GM12878 (cell line): ENCODE results near the gene PTPN12. TPM values are rescaled to one million over a fixed set of nuclear protein-coding genes. Genes with fewer than 3 reads are reported as not detected.

Experiments used
- ATAC-seq: fragments of 200-7000 bp; cut with Tn5 transposase; 3 replicates; pipeline ENCODE4 v1.9.1; 2020; ENCODE audit warnings: mild to moderate bottlenecking, moderate library complexity
- BruUV-seq: library from RNA; stranded (reverse); fragments of 400-500 nt; replicated peaks from 2 replicates; lab custom pipeline; 2021; lab: Mats Ljungman, UMichigan
- CTCF ChIA-PET: fragments of 300-600 bp; sonication (Branson Sonifier 250); formaldehyde crosslinking; extraction: SDS; loops from one replicate; lab custom pipeline; 2021; ENCODE audit warnings: inconsistent platforms; lab: Yijun Ruan, JAX
- POLR2A ChIA-PET: fragments of 350-600 bp; formaldehyde crosslinking; extraction: SDS; loops from one replicate; lab custom pipeline; 2021; ENCODE audit warnings: inconsistent platforms; lab: Charles Lee
- RAD21 ChIA-PET: fragments of 300-600 bp; sonication (Branson Sonifier 250); formaldehyde crosslinking; loops from one replicate; lab custom pipeline; 2023; ENCODE audit warnings: antibody characterized with exemption; ENCODE audit not compliant: unreplicated experiment; lab: Charles Lee
- SMC1A ChIA-PET: fragments of 300-600 bp; sonication (Branson Sonifier 250); formaldehyde crosslinking; loops from one replicate; lab custom pipeline; 2023; ENCODE audit not compliant: unreplicated experiment, uncharacterized antibody; lab: Charles Lee
- DNase-seq: peaks from one replicate; pipeline ENCODE4 v3.0.0-alpha.2; 2011; ENCODE audit warnings: low read depth, low spot score
- FAIRE-seq: peaks from 3 replicates; lab custom pipeline; 2011; peaks lifted over from hg19 to GRCh38; lab: Jason Lieb, UNC
- H2AFZ ChIP-seq: 2 replicates; pipeline ENCODE4 v1.6.0; 2011; ENCODE audit warnings: low read depth, low read length, control low read depth; ENCODE audit not compliant: control insufficient read depth
- H3K27ac ChIP-seq: 2 replicates; pipeline ENCODE4 v1.5.1; 2011; ENCODE audit warnings: control low read depth; ENCODE audit not compliant: control insufficient read depth, insufficient read depth
- H3K27me3 ChIP-seq, 2 experiments: replicated peaks in 1 of 2; 2 replicates each; pipeline versions ENCODE4 v1.6.0 to v1.6.1; 2011; ENCODE audit warnings: low read length in 1 of 2; ENCODE audit not compliant: control insufficient read depth in 2 of 2, insufficient read depth in 2 of 2
- H3K36me3 ChIP-seq, 2 experiments: 2 replicates each; pipeline ENCODE4 v1.5.1; 2011; ENCODE audit warnings: low read length in 1 of 2; ENCODE audit not compliant: control insufficient read depth in 2 of 2, insufficient read depth in 2 of 2
- H3K4me1 ChIP-seq: 2 replicates; pipeline ENCODE4 v1.6.1; 2011; ENCODE audit warnings: mild to moderate bottlenecking, low read length, moderate library complexity, mixed read lengths; ENCODE audit not compliant: control insufficient read depth, insufficient read depth
- H3K4me2 ChIP-seq: 2 replicates; pipeline ENCODE4 v1.6.0; 2011; ENCODE audit warnings: control low read depth; ENCODE audit not compliant: control insufficient read depth, insufficient read depth
- H3K4me3 ChIP-seq: fragments of 200-600 bp; sonication (generic); 2 replicates; pipeline ENCODE4 v1.5.1; 2016
- H3K79me2 ChIP-seq: 2 replicates; pipeline ENCODE4 v1.6.0; 2011; ENCODE audit warnings: low read length; ENCODE audit not compliant: control insufficient read depth, insufficient read depth
- H3K9ac ChIP-seq: 2 replicates; pipeline ENCODE4 v1.8.0; 2011; ENCODE audit warnings: low read length, control low read depth, mixed read lengths; ENCODE audit not compliant: control insufficient read depth, insufficient read depth
- H3K9me3 ChIP-seq: replicated peaks from 3 replicates; pipeline ENCODE4 v1.5.1; 2011; ENCODE audit warnings: mild to moderate bottlenecking, low read length; ENCODE audit not compliant: control insufficient read depth, insufficient read depth
- H4K20me1 ChIP-seq: 2 replicates; pipeline ENCODE4 v1.6.0; 2011; ENCODE audit not compliant: control insufficient read depth, insufficient read depth
- ASH2L ChIP-seq: fragments of 300-600, 200-600 bp; sonication (generic); IDR thresholded peaks from 2 replicates; pipeline ENCODE4 v1.6.1; 2017; ENCODE audit warnings: low read depth, mild to moderate bottlenecking, borderline replicate concordance
- BMI1 ChIP-seq: fragments of 450-650 bp; IDR thresholded peaks from 2 replicates; pipeline ENCODE4 v1.6.1; 2016; ENCODE audit warnings: mild to moderate bottlenecking, moderate library complexity, borderline replicate concordance
- NR2C1 ChIP-seq: fragments of 450-650 bp; IDR thresholded peaks from 2 replicates; pipeline ENCODE4 v1.6.1; 2017; ENCODE audit warnings: antibody characterized with exemption, mild to moderate bottlenecking, moderate library complexity
- SIN3A ChIP-seq: IDR thresholded peaks from 2 replicates; pipeline ENCODE4 v1.6.1; 2012; ENCODE audit warnings: low read depth, low read length, improper control_type of control experiment
- SP1 ChIP-seq: IDR thresholded peaks from one replicate; pipeline ENCODE4 v1.6.1; 2011; ENCODE audit warnings: low read depth, low read length
- SUZ12 ChIP-seq: fragments of 200-600 bp; sonication (generic); IDR thresholded peaks from one replicate; pipeline ENCODE4 v1.6.1; 2018; ENCODE audit warnings: antibody characterized with exemption, mild to moderate bottlenecking; ENCODE audit not compliant: unreplicated experiment
- WGBS: methylation state at CpG from one replicate; pipeline ENCODE4 v1.1.6; 2016; ENCODE audit warnings: low lambda C conversion rate; ENCODE audit not compliant: insufficient replicate concordance, insufficient coverage; ENCODE audit errors: missing lambda C conversion rate; 5-methylcytosine and 5-hydroxymethylcytosine counted together
- in situ Hi-C: fragments of 300-500 bp; cut with MboI; formaldehyde crosslinking; loops from 9 replicates; pipeline ENCODE4 v1.14.3; 2018; ENCODE audit warnings: mixed read lengths
- intact Hi-C: fragments of 100-400 bp; cut with micrococcal nuclease; formaldehyde crosslinking; loops from one replicate; pipeline ENCODE4 v1.14.2; 2022; ENCODE audit not compliant: unreplicated experiment
- polyA plus RNA-seq, 11 experiments: library from polyadenylated mRNA; depleted of rRNA in 4 of 11; unstranded in 6 of 11; stranded (reverse) in 5 of 11; fragments of >200 nt; fragmentation: Nextera tagmentation in 4 of 11; fragmentation: Illumina TruSeq in 1 of 11; extraction: Ambion mirVana in 4 of 11; extraction: Trizol in 1 of 11; gene quantifications; 1 replicate in 1 of 11; 2 replicates in 10 of 11; pipeline versions ENCODE4 v1.2.1 to v1.2.3, GENCODE V29; 2011 to 2016; ENCODE audit warnings: inconsistent platforms in 2 of 11, missing spikeins in 2 of 11, low read depth in 1 of 11
- total RNA-seq, 4 experiments: library from RNA; depleted of rRNA in 3 of 4; stranded (reverse); fragments of >200 nt in 3 of 4; fragmentation: Illumina TruSeq in 1 of 4; extraction: Trizol in 1 of 4; gene quantifications; 2 replicates each; pipeline versions ENCODE4 v1.2.1 to v1.2.3, GENCODE V29; 2013 to 2021
- TF ChIP-seq, protein P1 (sequence below): fragments of 450-650 bp; conservative IDR thresholded peaks from 2 replicates; pipeline ENCODE4 v1.6.1; 2017; ENCODE audit warnings: mild to moderate bottlenecking, moderate library complexity
- TF ChIP-seq, protein P2 (sequence below): IDR thresholded peaks from 2 replicates; pipeline ENCODE4 v1.6.1; 2011; ENCODE audit warnings: low read depth, mild to moderate bottlenecking, low read length, moderate library complexity, borderline replicate concordance; ENCODE audit errors: extremely low read depth

The PTPN12 gene
- total and polyA plus RNA-seq, 10 of the 15 experiments (the other 5 are each of a cell fraction or from before 2014, with no cell fraction given) = 6.6 to 52.9 (median 17.4) TPM

- TF ChIP-seq, protein P1, sequence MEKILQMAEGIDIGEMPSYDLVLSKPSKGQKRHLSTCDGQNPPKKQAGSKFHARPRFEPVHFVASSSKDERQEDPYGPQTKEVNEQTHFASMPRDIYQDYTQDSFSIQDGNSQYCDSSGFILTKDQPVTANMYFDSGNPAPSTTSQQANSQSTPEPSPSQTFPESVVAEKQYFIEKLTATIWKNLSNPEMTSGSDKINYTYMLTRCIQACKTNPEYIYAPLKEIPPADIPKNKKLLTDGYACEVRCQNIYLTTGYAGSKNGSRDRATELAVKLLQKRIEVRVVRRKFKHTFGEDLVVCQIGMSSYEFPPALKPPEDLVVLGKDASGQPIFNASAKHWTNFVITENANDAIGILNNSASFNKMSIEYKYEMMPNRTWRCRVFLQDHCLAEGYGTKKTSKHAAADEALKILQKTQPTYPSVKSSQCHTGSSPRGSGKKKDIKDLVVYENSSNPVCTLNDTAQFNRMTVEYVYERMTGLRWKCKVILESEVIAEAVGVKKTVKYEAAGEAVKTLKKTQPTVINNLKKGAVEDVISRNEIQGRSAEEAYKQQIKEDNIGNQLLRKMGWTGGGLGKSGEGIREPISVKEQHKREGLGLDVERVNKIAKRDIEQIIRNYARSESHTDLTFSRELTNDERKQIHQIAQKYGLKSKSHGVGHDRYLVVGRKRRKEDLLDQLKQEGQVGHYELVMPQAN = no peak
- TF ChIP-seq NR2C1 (no peak), ASH2L (no peak), SUZ12 (no peak), SP1 (no peak), BMI1 (no peak)
- TF ChIP-seq, protein P2, sequence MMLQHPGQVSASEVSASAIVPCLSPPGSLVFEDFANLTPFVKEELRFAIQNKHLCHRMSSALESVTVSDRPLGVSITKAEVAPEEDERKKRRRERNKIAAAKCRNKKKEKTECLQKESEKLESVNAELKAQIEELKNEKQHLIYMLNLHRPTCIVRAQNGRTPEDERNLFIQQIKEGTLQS = no peak
Observed at GRCh38 chr7:77566421-77566820, 29.3 kb downstream of the PTPN12 start (continued).

DNA sequence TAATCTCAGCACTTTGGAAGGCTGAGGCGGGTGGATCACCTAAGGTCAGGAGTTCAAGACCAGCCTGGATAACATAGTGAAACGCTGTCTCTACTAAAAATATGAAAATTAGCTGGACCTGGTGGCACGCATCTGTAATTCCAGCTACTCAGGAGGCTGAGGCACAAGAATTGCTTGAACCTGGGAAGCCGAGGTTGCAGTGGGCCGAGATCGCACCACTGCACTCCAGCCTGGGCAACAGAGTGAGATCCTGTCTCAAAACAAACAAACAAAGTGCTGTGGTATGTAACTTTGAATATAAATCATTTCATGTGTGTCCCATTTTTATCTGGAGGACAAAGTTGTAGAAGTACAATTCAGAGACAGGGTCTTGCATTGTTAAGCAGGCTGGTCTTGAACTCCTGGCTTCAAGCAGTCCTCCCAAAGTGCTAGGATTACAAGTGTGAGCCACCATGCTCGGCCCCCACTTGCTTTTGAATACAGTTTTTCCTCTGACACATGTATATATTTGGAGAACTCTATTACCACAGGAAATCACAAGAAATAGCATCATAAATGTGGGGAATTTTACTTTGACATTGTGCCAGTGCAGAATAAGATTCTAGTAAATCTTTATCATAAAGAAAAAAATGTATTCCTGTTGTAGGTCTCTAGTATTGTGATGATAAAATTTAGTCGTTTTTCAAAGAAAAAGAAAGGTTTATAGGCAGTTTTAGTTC, 32.6 kb downstream of the PTPN12 start:
- H3K4me3 ChIP-seq = no peak overlapping the region
- peaks cover 11% of the 10 kb centered on the region for H3K79me2 ChIP-seq
- intact Hi-C loops (no loop called here), in situ Hi-C loops (no loop called here)
- no peaks in the 10 kb centered on the region for H3K27me3 ChIP-seq
- H4K20me1 ChIP-seq = no peaks in the 10 kb centered on the region
- 0 out of 2 replicates have a peak overlapping the region, but pooled peaks have one; percentile 23 for H3K4me2 ChIP-seq
- peak overlapping the region; percentile 24 for H3K27ac ChIP-seq
- WGBS = 86% methylated on average over 8 of the region's 8 CpGs
- ATAC-seq (no peak; the same call in 2 of the 3 replicates), DNase-seq (no peak), FAIRE-seq (peak; percentile 7)
- TF ChIP-seq SIN3A = no peak
- peaks cover 0 to 4% of the 10 kb centered on the region in 2 experiments; a peak in 3 of 4 replicates for H3K36me3 ChIP-seq
- H3K9me3 ChIP-seq = no peaks in the 10 kb centered on the region
- ChIA-PET CTCF (interaction anchor here (1.2 kb wide), 1 partner anchor 18 kb away, joined by 3 read pairs; no protein-coding TSS in a partner anchor), RAD21 (interaction anchor here (0.6 to 3.2 kb wide), 3 partner anchors 27 to 33 kb away, joined by 3 to 12 read pairs (median 3); partner anchors contain the start of gene PTPN12), POLR2A (interaction anchor here (0.6 to 1.0 kb wide), 2 partner anchors 34 kb away, joined by 4 to 10 read pairs; no protein-coding TSS in a partner anchor), SMC1A (interaction anchor here (1.0 to 8.2 kb wide), 3 partner anchors 21 to 103 kb away, joined by 4 to 58 read pairs (median 10); no protein-coding TSS in a partner anchor)
- H3K9ac ChIP-seq = no peak overlapping the region; the same call in 1 of the 2 replicates
- H3K4me1 ChIP-seq = peaks cover 11% of the 10 kb centered on the region
- no TSS peak for BruUV-seq
- H2AFZ ChIP-seq = no peak overlapping the region
